Measurements from ENCODE around the gene RIMBP3C. TPM values are rescaled to one million over a fixed set of nuclear protein-coding genes. Genes with fewer than 3 reads are reported as not detected.
A peak's percentile ranks its signal among the peaks of the same experiment; 100 is the strongest.
"Not testable (repeated sequence)": the region's sequence is repeated elsewhere in the genome, so short reads cannot be mapped to it uniquely, and the experiment has no call there.

RIMBP3C gene
- total RNA-seq, 1 experiment from 2014 or later: 1.9 TPM

DNA sequence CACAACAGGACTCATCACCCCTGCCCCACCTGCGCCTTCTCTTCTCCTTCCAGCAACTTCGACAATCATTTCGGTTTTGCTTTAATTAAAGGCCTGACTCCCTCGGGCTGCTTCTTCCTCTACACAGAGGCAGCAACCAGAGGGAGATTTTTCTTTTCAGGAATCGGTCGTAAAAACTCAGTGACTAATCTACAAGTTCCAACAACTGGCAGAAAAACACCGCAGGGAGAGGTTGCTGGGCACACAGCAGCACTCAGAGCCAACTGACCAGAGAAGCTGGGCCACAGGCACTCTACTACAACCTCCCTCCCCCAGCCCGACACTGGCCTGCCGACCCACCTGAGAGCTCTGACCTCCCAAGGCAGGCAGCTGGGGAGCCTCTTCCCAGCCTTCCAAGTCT, 36.0 kb downstream of the RIMBP3C start:
- DNase-seq (ENCODE audit: low spot score); H3K4me1 ChIP-seq (ENCODE audit: insufficient read depth, low read length, poor library complexity, severe bottlenecking); H3K36me3 ChIP-seq (ENCODE audit: insufficient read depth, low read length, poor library complexity, severe bottlenecking); BruUV-seq (replicated peaks); intact Hi-C loops (cut with micrococcal nuclease; ENCODE audit: unreplicated experiment); H3K27ac ChIP-seq (ENCODE audit: low read depth, low read length, poor library complexity, severe bottlenecking); H3K27me3 ChIP-seq (replicated peaks; ENCODE audit: insufficient read depth, low read depth, low read length, poor library complexity); H3K4me3 ChIP-seq (ENCODE audit: low read depth, low read length, poor library complexity, severe bottlenecking); CTCF ChIA-PET; H3K9me3 ChIP-seq (ENCODE audit: low read depth, low read length, poor library complexity, severe bottlenecking); POLR2A ChIA-PET (ENCODE audit: low non-redundant PET): not testable (repeated sequence)

DNA sequence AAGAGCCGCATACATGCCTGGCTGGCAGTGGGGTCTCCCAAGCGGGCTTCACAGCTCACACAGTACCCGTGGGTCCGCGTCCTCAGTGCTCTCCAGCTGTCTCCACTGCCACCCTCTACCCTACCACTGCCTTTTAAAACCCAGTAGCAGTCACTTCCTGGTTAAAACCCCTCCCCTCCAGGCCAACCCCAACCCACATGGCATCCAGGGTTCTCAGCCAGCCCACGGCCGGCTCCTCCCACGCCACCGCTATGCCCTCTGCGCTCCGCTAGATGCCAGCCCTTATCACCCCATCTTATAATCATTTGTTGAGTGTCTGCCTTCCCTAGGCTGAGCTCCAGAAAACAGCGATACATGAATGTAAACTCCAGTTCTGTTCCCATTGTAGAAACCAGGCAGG, 37.1 kb downstream of the RIMBP3C start:
- H3K4me3 ChIP-seq (ENCODE audit: low read depth, low read length, poor library complexity, severe bottlenecking); H3K4me1 ChIP-seq (ENCODE audit: insufficient read depth, low read length, poor library complexity, severe bottlenecking); H3K9me3 ChIP-seq (ENCODE audit: low read depth, low read length, poor library complexity, severe bottlenecking); BruUV-seq (replicated peaks); DNase-seq (ENCODE audit: low spot score); H3K27ac ChIP-seq (ENCODE audit: low read depth, low read length, poor library complexity, severe bottlenecking); intact Hi-C loops (cut with micrococcal nuclease; ENCODE audit: unreplicated experiment); CTCF ChIA-PET; H3K27me3 ChIP-seq (replicated peaks; ENCODE audit: insufficient read depth, low read depth, low read length, poor library complexity); H3K36me3 ChIP-seq (ENCODE audit: insufficient read depth, low read length, poor library complexity, severe bottlenecking); POLR2A ChIA-PET (ENCODE audit: low non-redundant PET): not testable (repeated sequence)

DNA sequence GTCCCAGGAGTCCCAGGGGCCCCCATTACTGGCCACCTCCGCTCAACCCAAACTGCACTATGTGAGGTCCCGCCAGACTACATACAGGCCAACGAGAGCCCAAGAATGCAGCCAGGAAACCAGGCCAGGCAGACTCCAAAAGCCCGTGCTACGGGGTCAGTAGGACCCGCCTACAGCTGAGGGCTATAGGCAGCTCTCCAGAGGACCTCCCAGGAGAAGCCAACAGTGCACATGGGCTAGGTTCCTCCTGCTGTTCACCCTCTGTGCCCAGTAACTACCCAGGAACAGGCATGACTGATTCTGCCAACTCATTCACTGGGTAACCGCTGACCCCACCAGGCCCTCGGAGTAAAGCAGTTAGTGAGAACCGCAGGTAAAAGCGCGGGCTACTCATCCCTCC, 39.2 kb downstream of the RIMBP3C start:
- CTCF ChIA-PET; DNase-seq (ENCODE audit: low spot score); H3K4me3 ChIP-seq (ENCODE audit: low read depth, low read length, poor library complexity, severe bottlenecking); H3K27me3 ChIP-seq (replicated peaks; ENCODE audit: insufficient read depth, low read depth, low read length, poor library complexity); BruUV-seq (replicated peaks); H3K9me3 ChIP-seq (ENCODE audit: low read depth, low read length, poor library complexity, severe bottlenecking); H3K27ac ChIP-seq (ENCODE audit: low read depth, low read length, poor library complexity, severe bottlenecking); H3K36me3 ChIP-seq (ENCODE audit: insufficient read depth, low read length, poor library complexity, severe bottlenecking); H3K4me1 ChIP-seq (ENCODE audit: insufficient read depth, low read length, poor library complexity, severe bottlenecking); POLR2A ChIA-PET (ENCODE audit: low non-redundant PET); intact Hi-C loops (cut with micrococcal nuclease; ENCODE audit: unreplicated experiment): not testable (repeated sequence)

DNA sequence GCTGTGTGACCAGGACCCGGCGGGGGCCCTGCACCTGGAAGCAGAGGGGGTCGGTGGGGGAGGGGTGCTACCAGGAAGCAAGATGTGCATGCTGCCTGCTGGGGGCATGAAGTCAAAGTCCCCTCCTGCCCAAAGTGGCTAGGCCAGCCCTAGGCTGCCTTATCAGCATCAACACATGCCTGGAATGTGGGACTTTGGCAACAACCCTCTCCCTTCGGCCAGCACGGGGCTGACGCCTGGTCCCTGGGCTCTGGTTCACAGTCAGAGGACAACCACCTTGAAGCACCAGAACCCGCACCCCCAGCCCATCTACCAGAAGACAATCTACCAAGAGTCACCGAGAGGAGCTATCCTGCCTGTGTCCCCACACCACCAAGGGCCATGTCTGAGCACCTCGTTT, 40.9 kb downstream of the RIMBP3C start:
- H3K9me3 ChIP-seq (ENCODE audit: low read depth, low read length, poor library complexity, severe bottlenecking); intact Hi-C loops (cut with micrococcal nuclease; ENCODE audit: unreplicated experiment); CTCF ChIA-PET; H3K27ac ChIP-seq (ENCODE audit: low read depth, low read length, poor library complexity, severe bottlenecking); DNase-seq (ENCODE audit: low spot score); H3K27me3 ChIP-seq (replicated peaks; ENCODE audit: insufficient read depth, low read depth, low read length, poor library complexity); POLR2A ChIA-PET (ENCODE audit: low non-redundant PET); H3K4me3 ChIP-seq (ENCODE audit: low read depth, low read length, poor library complexity, severe bottlenecking); H3K4me1 ChIP-seq (ENCODE audit: insufficient read depth, low read length, poor library complexity, severe bottlenecking); BruUV-seq (replicated peaks); H3K36me3 ChIP-seq (ENCODE audit: insufficient read depth, low read length, poor library complexity, severe bottlenecking): not testable (repeated sequence)

GRCh38 chr22:21499623-21500506, 51.4 kb downstream of the RIMBP3C start:
- H3K4me3 ChIP-seq (ENCODE audit: low read depth, low read length, poor library complexity, severe bottlenecking); DNase-seq (ENCODE audit: low spot score); H3K4me1 ChIP-seq (ENCODE audit: insufficient read depth, low read length, poor library complexity, severe bottlenecking); H3K27ac ChIP-seq (ENCODE audit: low read depth, low read length, poor library complexity, severe bottlenecking); intact Hi-C loops (cut with micrococcal nuclease; ENCODE audit: unreplicated experiment); H3K27me3 ChIP-seq (replicated peaks; ENCODE audit: insufficient read depth, low read depth, low read length, poor library complexity); H3K9me3 ChIP-seq (ENCODE audit: low read depth, low read length, poor library complexity, severe bottlenecking); CTCF ChIA-PET; POLR2A ChIA-PET (ENCODE audit: low non-redundant PET); H3K36me3 ChIP-seq (ENCODE audit: insufficient read depth, low read length, poor library complexity, severe bottlenecking): not testable (repeated sequence)
- BruUV-seq (replicated peaks): TSS peak; percentile 42

DNA sequence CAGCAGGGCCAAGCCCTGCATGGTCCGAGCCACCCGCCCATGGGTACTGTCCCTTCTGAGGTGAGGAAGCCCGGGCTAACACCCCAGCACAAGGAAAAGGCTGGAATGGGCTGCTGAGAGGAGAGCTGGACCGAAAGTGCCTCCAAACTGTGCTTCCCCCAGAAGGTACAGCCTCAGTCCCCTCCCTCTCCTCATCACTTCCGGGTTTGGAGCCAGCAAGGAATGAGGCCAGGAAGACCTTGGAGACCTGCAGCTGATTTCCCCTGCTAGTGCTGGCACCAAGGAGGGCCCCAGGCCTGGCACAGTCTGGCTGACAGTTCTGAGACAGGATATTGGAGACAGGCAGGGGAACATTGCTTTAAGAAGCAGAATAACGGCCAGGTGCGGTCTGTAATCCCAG, 52.8 kb downstream of the RIMBP3C start:
- H3K4me1 ChIP-seq (ENCODE audit: insufficient read depth, low read length, poor library complexity, severe bottlenecking); H3K4me3 ChIP-seq (ENCODE audit: low read depth, low read length, poor library complexity, severe bottlenecking); H3K9me3 ChIP-seq (ENCODE audit: low read depth, low read length, poor library complexity, severe bottlenecking); intact Hi-C loops (cut with micrococcal nuclease; ENCODE audit: unreplicated experiment); H3K36me3 ChIP-seq (ENCODE audit: insufficient read depth, low read length, poor library complexity, severe bottlenecking); H3K27me3 ChIP-seq (replicated peaks; ENCODE audit: insufficient read depth, low read depth, low read length, poor library complexity); CTCF ChIA-PET; BruUV-seq (replicated peaks); POLR2A ChIA-PET (ENCODE audit: low non-redundant PET); DNase-seq (ENCODE audit: low spot score); H3K27ac ChIP-seq (ENCODE audit: low read depth, low read length, poor library complexity, severe bottlenecking): not testable (repeated sequence)

GRCh38 chr22:21497984-21498383, 53.3 kb downstream of the RIMBP3C start:
- H3K27ac ChIP-seq (ENCODE audit: low read depth, low read length, poor library complexity, severe bottlenecking); H3K4me3 ChIP-seq (ENCODE audit: low read depth, low read length, poor library complexity, severe bottlenecking); intact Hi-C loops (cut with micrococcal nuclease; ENCODE audit: unreplicated experiment); POLR2A ChIA-PET (ENCODE audit: low non-redundant PET); BruUV-seq (replicated peaks); H3K4me1 ChIP-seq (ENCODE audit: insufficient read depth, low read length, poor library complexity, severe bottlenecking); H3K9me3 ChIP-seq (ENCODE audit: low read depth, low read length, poor library complexity, severe bottlenecking); CTCF ChIA-PET; H3K36me3 ChIP-seq (ENCODE audit: insufficient read depth, low read length, poor library complexity, severe bottlenecking); DNase-seq (ENCODE audit: low spot score); H3K27me3 ChIP-seq (replicated peaks; ENCODE audit: insufficient read depth, low read depth, low read length, poor library complexity): not testable (repeated sequence)
